Measurements from ENCODE around the gene KLHDC4. TPM values are rescaled to one million over a fixed set of nuclear protein-coding genes. Genes with fewer than 3 reads are reported as not detected.

Gene KLHDC4
- total and polyA plus RNA-seq, 9 of the 15 experiments (the other 6 are each of a cell fraction or from before 2014, with no cell fraction given) = 1.3 to 68.1 (median 32.8) TPM

DNA sequence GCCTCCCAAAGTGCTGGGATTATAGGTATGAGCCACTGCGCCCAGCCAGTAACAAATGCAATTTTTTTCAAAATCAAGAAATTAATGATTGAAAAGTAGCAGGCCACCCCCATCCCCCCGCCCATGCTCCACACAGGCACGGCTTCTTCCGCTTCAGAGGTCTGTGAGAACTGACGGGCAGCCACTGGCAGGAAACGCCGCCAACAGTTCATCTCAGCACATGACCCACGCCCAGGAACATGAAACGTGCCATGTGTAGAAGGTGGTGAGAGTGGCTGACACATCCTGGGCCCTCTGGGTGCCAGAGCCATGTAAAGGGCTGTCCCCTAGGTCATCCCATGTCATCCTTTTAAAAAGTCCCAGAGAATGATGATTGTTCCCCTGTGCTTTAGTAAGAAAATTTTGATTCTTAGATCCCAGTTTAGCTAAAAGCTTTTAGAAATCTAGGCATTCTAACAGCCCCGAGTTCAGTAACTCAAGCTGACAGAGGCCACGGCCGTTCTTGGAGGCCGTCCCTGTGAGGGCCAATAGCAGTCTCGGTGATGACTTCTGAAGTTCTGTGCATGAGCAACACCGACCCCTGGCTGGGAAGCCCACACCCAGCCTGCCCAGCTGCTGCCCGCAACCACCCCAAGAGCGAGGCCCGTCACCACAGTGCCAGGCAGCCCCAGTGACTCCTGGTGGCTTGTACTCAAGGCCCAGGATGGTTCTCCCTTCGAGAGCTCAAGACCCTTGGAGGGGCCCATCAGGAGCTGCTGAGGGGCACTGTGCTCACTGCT, 52.1 kb downstream of the KLHDC4 start (continued):
- TF ChIP-seq, protein P1, sequence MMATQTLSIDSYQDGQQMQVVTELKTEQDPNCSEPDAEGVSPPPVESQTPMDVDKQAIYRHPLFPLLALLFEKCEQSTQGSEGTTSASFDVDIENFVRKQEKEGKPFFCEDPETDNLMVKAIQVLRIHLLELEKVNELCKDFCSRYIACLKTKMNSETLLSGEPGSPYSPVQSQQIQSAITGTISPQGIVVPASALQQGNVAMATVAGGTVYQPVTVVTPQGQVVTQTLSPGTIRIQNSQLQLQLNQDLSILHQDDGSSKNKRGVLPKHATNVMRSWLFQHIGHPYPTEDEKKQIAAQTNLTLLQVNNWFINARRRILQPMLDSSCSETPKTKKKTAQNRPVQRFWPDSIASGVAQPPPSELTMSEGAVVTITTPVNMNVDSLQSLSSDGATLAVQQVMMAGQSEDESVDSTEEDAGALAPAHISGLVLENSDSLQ (IDR thresholded peaks at IDR 0.05) = no peak
- TF ChIP-seq, protein P2, sequence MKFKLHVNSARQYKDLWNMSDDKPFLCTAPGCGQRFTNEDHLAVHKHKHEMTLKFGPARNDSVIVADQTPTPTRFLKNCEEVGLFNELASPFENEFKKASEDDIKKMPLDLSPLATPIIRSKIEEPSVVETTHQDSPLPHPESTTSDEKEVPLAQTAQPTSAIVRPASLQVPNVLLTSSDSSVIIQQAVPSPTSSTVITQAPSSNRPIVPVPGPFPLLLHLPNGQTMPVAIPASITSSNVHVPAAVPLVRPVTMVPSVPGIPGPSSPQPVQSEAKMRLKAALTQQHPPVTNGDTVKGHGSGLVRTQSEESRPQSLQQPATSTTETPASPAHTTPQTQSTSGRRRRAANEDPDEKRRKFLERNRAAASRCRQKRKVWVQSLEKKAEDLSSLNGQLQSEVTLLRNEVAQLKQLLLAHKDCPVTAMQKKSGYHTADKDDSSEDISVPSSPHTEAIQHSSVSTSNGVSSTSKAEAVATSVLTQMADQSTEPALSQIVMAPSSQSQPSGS (CRISPR knock-in tag; IDR thresholded peaks at IDR 0.05) = no peak

DNA sequence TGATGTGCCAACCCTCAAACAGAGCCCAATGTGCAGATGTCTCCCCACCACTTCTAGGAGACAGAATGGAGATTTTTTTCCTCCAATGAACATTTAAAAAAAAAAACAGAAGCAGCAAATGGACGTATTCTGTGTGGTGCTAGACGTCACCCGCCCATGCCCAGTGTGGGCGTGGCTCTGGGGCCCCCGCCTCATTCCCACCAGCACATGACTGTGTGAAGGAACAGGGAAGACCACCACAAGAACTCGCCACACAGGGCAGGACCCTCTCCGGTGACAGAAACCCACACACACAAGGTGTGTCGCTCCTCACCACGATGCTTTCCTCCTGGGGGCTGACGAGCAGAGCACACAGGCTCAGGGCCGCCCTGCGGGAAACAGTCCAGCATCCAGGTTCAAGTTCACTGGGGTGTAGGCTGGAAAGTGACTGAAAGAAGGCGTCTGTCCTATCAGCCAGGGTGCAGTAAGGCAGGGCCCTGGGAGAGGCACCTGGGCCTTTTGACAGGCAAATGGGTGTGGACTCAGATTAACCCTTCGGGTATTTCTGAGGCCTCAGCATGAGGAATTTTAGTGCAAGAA, 53.5 kb downstream of the KLHDC4 start:
- no peak for FAIRE-seq
- Histone ChIP-seq H3K27ac (ENCODE audit: extremely low read depth, low read depth, low read length) (no peak overlapping the region), H3K4me1 (replicated peaks in 1 of 2; ENCODE audit: control insufficient read depth in 2 of 2, insufficient read depth in 2 of 2, low read length in 2 of 2) (peaks cover 0 to 9% of the 10 kb centered on the region in 2 experiments; a peak in 1 of 5 replicates), H2AFZ (ENCODE audit: low read depth, low read length) (no peak overlapping the region), H3K27me3 (ENCODE audit: control insufficient read depth in 2 of 2, insufficient read depth in 2 of 2, low read length in 2 of 2) (no peaks in the 10 kb centered on the region), H3K79me2 (ENCODE audit: control insufficient read depth, insufficient read depth, low read length) (no peaks in the 10 kb centered on the region), H4K20me1 (replicated peaks; ENCODE audit: control insufficient read depth, insufficient read depth, low read length) (no peaks in the 10 kb centered on the region; the same call in 1 of the 2 replicates), H3K9me3 (replicated peaks; ENCODE audit: control insufficient read depth, insufficient read depth, low read depth, low read length) (no peaks in the 10 kb centered on the region), H3K36me3 (ENCODE audit: control insufficient read depth, insufficient read depth, low read length) (peaks cover 83% of the 10 kb centered on the region; the same call in 2 of the 3 replicates), H3K9me1 (ENCODE audit: control insufficient read depth, insufficient read depth, low read length) (peaks cover 4% of the 10 kb centered on the region), H3K4me3 (no peak overlapping the region), H3K9ac (ENCODE audit: insufficient read depth in 1 of 2, low read depth in 2 of 2, low read length in 2 of 2) (peak overlapping the region in 1 of 2 experiments; percentile 40; a peak in 1 of 4 replicates), H3K4me2 (ENCODE audit: insufficient read depth, low read length) (no peak overlapping the region)
- no peak for DNase-seq (ENCODE audit: extremely low read depth in 1 of 4, low spot score in 3 of 4)
- ChIA-PET CTCF (ENCODE audit: low intra/inter-chr PET ratio) (no interaction called here), POLR2A (no interaction called here)
- in situ Hi-C loops (cut with MboI) = no loop called here
- BruUV-seq (replicated peaks) = no TSS peak
- no peak for ATAC-seq
- TF ChIP-seq ZNF212 (CRISPR knock-in tag; IDR thresholded peaks at IDR 0.05) (no peak), POLR2G (IDR thresholded peaks at IDR 0.05; ENCODE audit: low read depth, low read length) (0 out of 2 replicates have a peak, but pooled peaks have one; percentile 0)
- intact Hi-C loops (cut with micrococcal nuclease) = no loop called here
- 82% methylated on average over 14 of the region's 14 CpGs for WGBS (ENCODE audit: insufficient coverage, low coverage, missing lambda C conversion rate)
